ENCODE data around the gene SNX27. TPM values are rescaled to one million over a fixed set of nuclear protein-coding genes. Genes with fewer than 3 reads are reported as not detected.

SNX27 gene
- total RNA-seq, 3 donors from 2014 or later (not counting 1 experiment from before 2014, with no cell fraction given), result 17.8 to 25.0 (median 23.7) TPM

GRCh38 chr1:151707541-151708065 lies 95.8 kb downstream of the SNX27 start:
- DNase-seq, result no peak
- ATAC-seq, result no peak

GRCh38 chr1:151708891-151709290 lies 97.0 kb downstream of the SNX27 start:
- Histone ChIP-seq H3K4me3 (ENCODE audit: low read length) (no peak overlapping the region), H3K27ac (ENCODE audit: low read length) (no peak overlapping the region), H3K9me3 (ENCODE audit: control insufficient read depth, insufficient read depth, low read length) (no peaks in the 10 kb centered on the region), H3K4me1 (ENCODE audit: control insufficient read depth, insufficient read depth, low read length) (peaks cover under 1% of the 10 kb centered on the region), H3K36me3 (ENCODE audit: control insufficient read depth, insufficient read depth, low read length) (no peaks in the 10 kb centered on the region), H3K27me3 (ENCODE audit: control insufficient read depth, insufficient read depth, low read length) (no peaks in the 10 kb centered on the region)
- intact Hi-C loops (cut with micrococcal nuclease), result no loop called here
- Mint-ChIP-seq H3K9me3 (no peaks in the 10 kb centered on the region), H3K4me3 (no peak overlapping the region), H3K27me3 (ENCODE audit: low read depth in 2 of 2) (peaks cover 3 to 12% of the 10 kb centered on the region in 2 donors), H3K36me3 (no peaks in the 10 kb centered on the region), H3K27ac (no peak overlapping the region), H3K4me1 (peaks cover 0 to 12% of the 10 kb centered on the region in 2 donors)
- ATAC-seq, result no peak
- TF ChIP-seq CTCF (IDR thresholded peaks at IDR 0.05), result no peak
- DNase-seq, result no peak
- 78% methylated on average over 15 of the region's 15 CpGs for WGBS (ENCODE audit: insufficient coverage)

More at GRCh38 chr1:151707541-151708065, 95.8 kb downstream of the SNX27 start:
- H3K36me3 Mint-ChIP-seq, result no peaks in the 10 kb centered on the region
- H3K4me1 ChIP-seq (ENCODE audit: control insufficient read depth, insufficient read depth, low read length), result peaks cover 7% of the 10 kb centered on the region
- H3K36me3 ChIP-seq (ENCODE audit: control insufficient read depth, insufficient read depth, low read length), result no peaks in the 10 kb centered on the region
- H3K27me3 Mint-ChIP-seq (ENCODE audit: low read depth in 2 of 2), result peaks cover 3 to 5% of the 10 kb centered on the region in 2 donors
- H3K27ac Mint-ChIP-seq, result no peak overlapping the region
- H3K4me3 ChIP-seq (ENCODE audit: low read length), result no peak overlapping the region
- H3K9me3 ChIP-seq (ENCODE audit: control insufficient read depth, insufficient read depth, low read length), result no peaks in the 10 kb centered on the region
- no peak overlapping the region for H3K4me3 Mint-ChIP-seq
- no peaks in the 10 kb centered on the region for H3K27me3 ChIP-seq (ENCODE audit: control insufficient read depth, insufficient read depth, low read length)
- no peaks in the 10 kb centered on the region for H3K9me3 Mint-ChIP-seq
- H3K27ac ChIP-seq (ENCODE audit: low read length), result no peak overlapping the region
- H3K4me1 Mint-ChIP-seq, result peaks cover 0 to 24% of the 10 kb centered on the region in 2 donors
- intact Hi-C loops (cut with micrococcal nuclease), result no loop called here
- 96% methylated on average over 14 of the region's 15 CpGs for WGBS (ENCODE audit: insufficient coverage)
- no peak for TF ChIP-seq CTCF (IDR thresholded peaks at IDR 0.05)

- H3K4me3 ChIP-seq (ENCODE audit: low read length), result no peak overlapping the region
- Mint-ChIP-seq H3K4me3 (no peak overlapping the region), H3K36me3 (no peaks in the 10 kb centered on the region), H3K27me3 (ENCODE audit: low read depth in 2 of 2) (peaks cover 10 to 26% of the 10 kb centered on the region in 2 donors), H3K27ac (no peak overlapping the region), H3K9me3 (no peaks in the 10 kb centered on the region), H3K4me1 (peaks cover 0 to 6% of the 10 kb centered on the region in 2 donors)
- no peak for TF ChIP-seq CTCF (IDR thresholded peaks at IDR 0.05)
- 86% methylated on average over 14 of the region's 15 CpGs for WGBS (ENCODE audit: insufficient coverage)
- intact Hi-C loops (cut with micrococcal nuclease), result no loop called here
- H3K4me1 ChIP-seq (ENCODE audit: control insufficient read depth, insufficient read depth, low read length), result no peaks in the 10 kb centered on the region
- no peak for ATAC-seq
- no peaks in the 10 kb centered on the region for H3K27me3 ChIP-seq (ENCODE audit: control insufficient read depth, insufficient read depth, low read length)
- no peak overlapping the region for H3K27ac ChIP-seq (ENCODE audit: low read length)
- H3K36me3 ChIP-seq (ENCODE audit: control insufficient read depth, insufficient read depth, low read length), result no peaks in the 10 kb centered on the region
- peak in 1 of 2 donors; percentile 43 for DNase-seq
- H3K9me3 ChIP-seq (ENCODE audit: control insufficient read depth, insufficient read depth, low read length), result no peaks in the 10 kb centered on the region
Measured at GRCh38 chr1:151710187-151710840, 98.5 kb downstream of the SNX27 start.

All from natural killer cell (primary cell).